Neural crest cell (in vitro differentiated cells): ENCODE measurements around the gene OLFML2B. TPM values are rescaled to one million over a fixed set of nuclear protein-coding genes. Genes with fewer than 3 reads are reported as not detected.

ENCODE experiments used
- DNase-seq: peaks from one replicate; pipeline ENCODE4 v3.0.0; 2021; ENCODE audit warnings: low read depth, mixed read lengths, low spot score
- H3K27ac Mint-ChIP-seq: one replicate; pipeline ENCODE4 v1.8.0; 2021; ENCODE audit warnings: mild to moderate bottlenecking, mixed read lengths; ENCODE audit not compliant: unreplicated experiment
- H3K27me3 Mint-ChIP-seq: 2 replicates; pipeline ENCODE4 v1.8.0; 2021; ENCODE audit warnings: low read depth, mild to moderate bottlenecking, mixed read lengths
- H3K36me3 Mint-ChIP-seq: 2 replicates; pipeline ENCODE4 v1.8.0; 2021; ENCODE audit warnings: low read depth, mild to moderate bottlenecking, mixed read lengths
- H3K4me1 Mint-ChIP-seq: 2 replicates; pipeline ENCODE4 v1.8.0; 2021; ENCODE audit warnings: mixed read lengths
- H3K4me3 Mint-ChIP-seq: one replicate; pipeline ENCODE4 v1.8.0; 2021; ENCODE audit warnings: mild to moderate bottlenecking, mixed read lengths
- H3K9me3 Mint-ChIP-seq: 2 replicates; pipeline ENCODE4 v1.8.0; 2021; ENCODE audit warnings: mixed read lengths
- total RNA-seq: library from RNA; stranded (reverse); gene quantifications from 2 replicates; pipeline ENCODE4 v1.2.1, GENCODE V29; 2021
- TF ChIP-seq, protein P1 (sequence below): fragments of 200-600 bp; sonication (generic); conservative IDR thresholded peaks from 2 replicates; pipeline ENCODE4 v1.5.0; 2021; ENCODE audit warnings: antibody characterized with exemption, mild to moderate bottlenecking

Gene OLFML2B
- total RNA-seq, 1 donor from 2014 or later = 5.8 TPM

DNA sequence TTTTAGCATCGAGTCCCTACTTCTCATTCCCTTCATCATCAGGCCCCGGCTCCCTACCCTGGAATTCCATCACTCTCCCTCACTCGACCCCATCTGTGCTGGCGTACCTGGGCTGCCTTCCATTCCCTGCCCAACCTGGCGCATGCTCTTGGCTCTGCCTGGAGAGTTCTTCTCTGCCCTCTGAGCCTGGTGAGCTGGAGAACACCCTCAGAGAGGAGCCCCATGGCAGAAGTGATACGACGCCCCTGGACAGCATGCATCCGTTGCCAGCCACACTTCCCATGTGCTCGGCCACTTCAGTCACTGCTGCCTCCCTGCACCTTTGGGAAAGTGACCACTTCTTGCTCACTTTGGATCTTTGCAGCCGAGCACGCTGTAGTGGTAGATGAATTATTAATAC, 30.1 kb downstream of the OLFML2B start:
- Mint-ChIP-seq H3K27ac (peak overlapping the region; percentile 68), H3K36me3 (peaks cover 15% of the 10 kb centered on the region), H3K4me1 (no peaks in the 10 kb centered on the region), H3K9me3 (no peaks in the 10 kb centered on the region), H3K27me3 (no peaks in the 10 kb centered on the region), H3K4me3 (no peak overlapping the region)
- no peak for DNase-seq
- TF ChIP-seq, protein P1, sequence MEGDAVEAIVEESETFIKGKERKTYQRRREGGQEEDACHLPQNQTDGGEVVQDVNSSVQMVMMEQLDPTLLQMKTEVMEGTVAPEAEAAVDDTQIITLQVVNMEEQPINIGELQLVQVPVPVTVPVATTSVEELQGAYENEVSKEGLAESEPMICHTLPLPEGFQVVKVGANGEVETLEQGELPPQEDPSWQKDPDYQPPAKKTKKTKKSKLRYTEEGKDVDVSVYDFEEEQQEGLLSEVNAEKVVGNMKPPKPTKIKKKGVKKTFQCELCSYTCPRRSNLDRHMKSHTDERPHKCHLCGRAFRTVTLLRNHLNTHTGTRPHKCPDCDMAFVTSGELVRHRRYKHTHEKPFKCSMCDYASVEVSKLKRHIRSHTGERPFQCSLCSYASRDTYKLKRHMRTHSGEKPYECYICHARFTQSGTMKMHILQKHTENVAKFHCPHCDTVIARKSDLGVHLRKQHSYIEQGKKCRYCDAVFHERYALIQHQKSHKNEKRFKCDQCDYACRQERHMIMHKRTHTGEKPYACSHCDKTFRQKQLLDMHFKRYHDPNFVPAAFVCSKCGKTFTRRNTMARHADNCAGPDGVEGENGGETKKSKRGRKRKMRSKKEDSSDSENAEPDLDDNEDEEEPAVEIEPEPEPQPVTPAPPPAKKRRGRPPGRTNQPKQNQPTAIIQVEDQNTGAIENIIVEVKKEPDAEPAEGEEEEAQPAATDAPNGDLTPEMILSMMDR = no peak

DNA sequence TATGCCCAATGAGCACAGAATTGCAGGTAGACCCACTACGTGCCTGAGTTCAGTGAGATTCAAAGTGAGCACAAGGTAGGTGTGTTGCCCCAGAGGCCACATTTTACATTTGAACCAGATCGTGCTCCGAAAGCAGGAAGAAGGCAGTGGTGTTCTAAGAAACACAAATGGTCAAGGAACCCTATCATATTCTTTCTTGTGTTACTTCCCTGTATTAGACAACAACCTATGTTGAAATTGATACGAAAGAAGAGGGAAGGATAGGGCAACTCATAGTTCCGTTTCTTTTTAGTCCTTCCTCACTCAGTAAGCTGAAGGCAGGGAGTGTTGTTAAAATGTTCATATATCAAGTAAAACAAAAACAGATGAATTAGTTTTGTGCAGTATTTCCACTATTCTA, 33.9 kb downstream of the OLFML2B start:
- Mint-ChIP-seq H3K36me3 (peaks cover 20% of the 10 kb centered on the region), H3K4me3 (no peak overlapping the region), H3K9me3 (peaks cover 4% of the 10 kb centered on the region), H3K27ac (no peak overlapping the region), H3K4me1 (no peaks in the 10 kb centered on the region), H3K27me3 (no peaks in the 10 kb centered on the region)
- TF ChIP-seq, protein P1 = no peak
- no peak for DNase-seq

DNA sequence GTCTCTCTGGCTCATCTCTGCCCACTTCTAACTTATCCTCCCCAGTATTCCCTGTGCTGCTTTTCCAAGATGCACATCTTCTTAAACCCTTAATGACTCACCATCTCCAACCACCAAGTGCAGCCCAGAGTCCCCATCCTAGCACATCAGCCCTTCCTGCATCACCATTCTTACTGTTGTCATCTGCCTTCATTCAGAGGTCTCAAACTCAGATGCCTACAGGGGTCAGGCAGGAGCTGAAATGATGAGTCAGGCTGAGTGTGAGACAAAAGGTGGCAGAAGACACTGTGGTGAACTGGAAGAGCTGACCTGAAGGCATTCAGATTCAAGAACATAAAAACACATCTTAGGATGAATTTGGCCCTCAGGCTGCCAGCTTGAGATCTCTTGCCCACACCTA, 34.6 kb downstream of the OLFML2B start:
- Mint-ChIP-seq H3K27ac (no peak overlapping the region), H3K36me3 (peaks cover 20% of the 10 kb centered on the region), H3K4me1 (no peaks in the 10 kb centered on the region), H3K27me3 (no peaks in the 10 kb centered on the region), H3K4me3 (no peak overlapping the region), H3K9me3 (peaks cover 4% of the 10 kb centered on the region)
- TF ChIP-seq, protein P1 = no peak
- no peak for DNase-seq

DNA sequence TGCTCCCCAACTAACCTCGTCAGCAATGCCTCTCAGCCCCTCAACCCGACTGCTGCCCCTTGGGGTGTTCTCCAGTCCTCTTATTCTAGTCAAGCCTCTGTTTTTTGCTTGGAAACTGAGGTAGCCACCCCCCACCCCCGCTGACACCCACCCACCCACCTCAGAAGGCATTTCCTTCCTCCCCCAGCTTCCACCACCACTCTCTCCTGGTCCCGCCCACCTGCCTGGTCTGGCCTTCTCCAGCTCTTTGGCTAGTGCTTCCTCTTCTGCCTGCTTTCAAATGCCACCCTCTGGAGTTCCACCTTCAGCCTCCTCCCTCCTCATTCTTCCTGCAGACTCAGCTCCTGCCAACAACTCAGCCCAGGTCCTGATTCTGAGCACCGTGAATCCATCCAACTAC, 35.3 kb downstream of the OLFML2B start:
- Mint-ChIP-seq H3K4me1 (no peaks in the 10 kb centered on the region), H3K27me3 (no peaks in the 10 kb centered on the region), H3K4me3 (no peak overlapping the region), H3K27ac (no peak overlapping the region), H3K36me3 (peaks cover 18% of the 10 kb centered on the region), H3K9me3 (peaks cover 4% of the 10 kb centered on the region)
- no peak for DNase-seq
- TF ChIP-seq, protein P1 = no peak

DNA sequence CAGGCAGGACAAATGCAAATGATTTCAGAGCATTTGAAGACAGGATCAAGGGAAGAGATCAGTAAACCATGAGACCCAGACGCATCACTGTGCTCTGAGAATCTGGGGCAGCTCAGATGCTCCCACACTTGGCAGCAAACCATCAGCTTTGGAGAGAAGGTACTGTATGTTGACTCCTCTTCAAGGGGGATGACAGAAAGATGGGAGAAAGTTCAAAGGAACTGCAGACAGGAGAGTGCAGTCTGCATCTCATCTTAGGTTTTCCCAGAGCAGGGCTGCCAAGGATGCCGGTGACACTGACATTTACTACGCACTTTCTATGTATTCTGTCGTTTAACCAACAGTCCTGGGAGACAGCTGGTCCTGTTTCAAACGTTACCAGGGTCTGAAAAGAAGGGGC, 35.8 kb downstream of the OLFML2B start:
- Mint-ChIP-seq H3K27me3 (no peaks in the 10 kb centered on the region), H3K36me3 (peaks cover 15% of the 10 kb centered on the region), H3K4me1 (no peaks in the 10 kb centered on the region), H3K4me3 (no peak overlapping the region), H3K27ac (no peak overlapping the region), H3K9me3 (peaks cover 4% of the 10 kb centered on the region)
- TF ChIP-seq, protein P1 = no peak
- DNase-seq = no peak

DNA sequence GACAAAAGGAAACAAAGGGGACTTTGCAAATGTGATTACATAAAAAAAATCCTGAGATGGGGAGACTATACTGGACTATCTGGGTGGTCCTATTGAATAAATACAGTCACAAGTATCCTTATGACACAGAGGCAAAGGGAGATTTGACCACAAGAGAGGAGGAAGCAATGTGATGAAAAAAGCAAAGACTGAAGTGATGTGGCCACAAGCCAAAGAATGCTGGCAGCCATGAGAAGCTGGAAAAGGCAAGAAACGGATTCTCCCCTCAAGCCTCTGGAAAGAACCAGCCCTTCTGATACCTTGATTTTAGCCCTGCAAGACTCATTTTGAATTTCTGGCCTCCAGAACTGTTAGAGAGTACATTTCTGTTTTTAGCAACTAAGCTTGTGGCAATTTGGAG, 36.4 kb downstream of the OLFML2B start:
- no peak overlapping the region for H3K27ac Mint-ChIP-seq
- H3K27me3 Mint-ChIP-seq = no peaks in the 10 kb centered on the region
- H3K9me3 Mint-ChIP-seq = peaks cover 4% of the 10 kb centered on the region
- peaks cover 17% of the 10 kb centered on the region for H3K36me3 Mint-ChIP-seq
- H3K4me3 Mint-ChIP-seq = no peak overlapping the region
- no peak for DNase-seq
- no peaks in the 10 kb centered on the region for H3K4me1 Mint-ChIP-seq
- TF ChIP-seq, protein P1 = no peak
